Nephron progenitor cell (in vitro differentiated cells): ENCODE measurements around the gene SLAMF1.

Experiments used
- DNase-seq: peaks from one replicate; pipeline ENCODE4 v3.0.0; 2021
- H3K27ac Mint-ChIP-seq: 2 replicates; pipeline ENCODE4 v1.8.0; 2021; ENCODE audit warnings: mild to moderate bottlenecking, moderate library complexity, mixed read lengths
- H3K27me3 Mint-ChIP-seq: 2 replicates; pipeline ENCODE4 v1.8.0; 2021; ENCODE audit warnings: mild to moderate bottlenecking, low read depth, mixed read lengths; ENCODE audit not compliant: poor library complexity
- H3K36me3 Mint-ChIP-seq: 2 replicates; pipeline ENCODE4 v1.8.0; 2021; ENCODE audit warnings: low read depth, mixed read lengths
- H3K4me1 Mint-ChIP-seq: 2 replicates; pipeline ENCODE4 v1.8.0; 2021; ENCODE audit warnings: mixed read lengths
- H3K4me3 Mint-ChIP-seq: 2 replicates; pipeline ENCODE4 v1.8.0; 2021; ENCODE audit warnings: mild to moderate bottlenecking, moderate library complexity, mixed read lengths
- H3K9me3 Mint-ChIP-seq: 2 replicates; pipeline ENCODE4 v1.8.0; 2021; ENCODE audit warnings: mild to moderate bottlenecking, moderate library complexity, mixed read lengths
- CTCF ChIP-seq: fragments of 200-600 bp; sonication (generic); IDR thresholded peaks from 2 replicates; pipeline ENCODE4 v1.5.0; 2021; ENCODE audit warnings: antibody characterized with exemption

The SLAMF1 gene

GRCh38 chr1:160639652-160640051 lies 7.2 kb downstream of the SLAMF1 start:
- Mint-ChIP-seq H3K27ac (no peak overlapping the region), H3K36me3 (no peaks in the 10 kb centered on the region), H3K4me3 (no peak overlapping the region), H3K9me3 (no peaks in the 10 kb centered on the region), H3K4me1 (peaks cover 19% of the 10 kb centered on the region), H3K27me3 (peaks cover 10% of the 10 kb centered on the region)
- no peak for TF ChIP-seq CTCF
- DNase-seq = no peak

GRCh38 chr1:160638926-160639325 lies 7.9 kb downstream of the SLAMF1 start:
- Mint-ChIP-seq H3K36me3 (no peaks in the 10 kb centered on the region), H3K27me3 (peaks cover 3% of the 10 kb centered on the region), H3K4me3 (no peak overlapping the region), H3K4me1 (peaks cover 26% of the 10 kb centered on the region), H3K27ac (no peak overlapping the region), H3K9me3 (no peaks in the 10 kb centered on the region)
- no peak for TF ChIP-seq CTCF
- no peak for DNase-seq

GRCh38 chr1:160638540-160638857 lies 8.3 kb downstream of the SLAMF1 start:
- H3K27ac Mint-ChIP-seq = no peak overlapping the region
- H3K4me3 Mint-ChIP-seq = no peak overlapping the region
- no peaks in the 10 kb centered on the region for H3K9me3 Mint-ChIP-seq
- peaks cover 5% of the 10 kb centered on the region for H3K27me3 Mint-ChIP-seq
- DNase-seq = no peak
- H3K4me1 Mint-ChIP-seq = peaks cover 28% of the 10 kb centered on the region
- H3K36me3 Mint-ChIP-seq = no peaks in the 10 kb centered on the region
- TF ChIP-seq CTCF = no peak

- Mint-ChIP-seq H3K27me3 (peaks cover 5% of the 10 kb centered on the region), H3K9me3 (no peaks in the 10 kb centered on the region), H3K27ac (no peak overlapping the region), H3K4me1 (peaks cover 28% of the 10 kb centered on the region), H3K4me3 (no peak overlapping the region), H3K36me3 (no peaks in the 10 kb centered on the region)
- no peak for DNase-seq
- no peak for TF ChIP-seq CTCF
Measured at GRCh38 chr1:160637821-160638539, 8.9 kb downstream of the SLAMF1 start.

- H3K4me3 Mint-ChIP-seq = no peak overlapping the region
- H3K36me3 Mint-ChIP-seq = no peaks in the 10 kb centered on the region
- H3K27ac Mint-ChIP-seq = no peak overlapping the region
- DNase-seq = no peak
- H3K9me3 Mint-ChIP-seq = no peaks in the 10 kb centered on the region
- peaks cover 28% of the 10 kb centered on the region for H3K4me1 Mint-ChIP-seq
- peaks cover 5% of the 10 kb centered on the region for H3K27me3 Mint-ChIP-seq
- TF ChIP-seq CTCF = no peak
Measured at GRCh38 chr1:160637065-160637464, 9.8 kb downstream of the SLAMF1 start.

GRCh38 chr1:160636547-160636946 lies 10.3 kb downstream of the SLAMF1 start:
- Mint-ChIP-seq H3K36me3 (no peaks in the 10 kb centered on the region), H3K27me3 (peaks cover 5% of the 10 kb centered on the region)

More at GRCh38 chr1:160636547-160636946, 10.3 kb downstream of the SLAMF1 start:
- H3K27ac Mint-ChIP-seq = no peak overlapping the region
- TF ChIP-seq CTCF = no peak
- H3K9me3 Mint-ChIP-seq = no peaks in the 10 kb centered on the region
- DNase-seq = no peak
- H3K4me3 Mint-ChIP-seq = no peak overlapping the region
- H3K4me1 Mint-ChIP-seq = peaks cover 29% of the 10 kb centered on the region
